ENCODE results near the gene PACSIN1.

The PACSIN1 gene

DNA sequence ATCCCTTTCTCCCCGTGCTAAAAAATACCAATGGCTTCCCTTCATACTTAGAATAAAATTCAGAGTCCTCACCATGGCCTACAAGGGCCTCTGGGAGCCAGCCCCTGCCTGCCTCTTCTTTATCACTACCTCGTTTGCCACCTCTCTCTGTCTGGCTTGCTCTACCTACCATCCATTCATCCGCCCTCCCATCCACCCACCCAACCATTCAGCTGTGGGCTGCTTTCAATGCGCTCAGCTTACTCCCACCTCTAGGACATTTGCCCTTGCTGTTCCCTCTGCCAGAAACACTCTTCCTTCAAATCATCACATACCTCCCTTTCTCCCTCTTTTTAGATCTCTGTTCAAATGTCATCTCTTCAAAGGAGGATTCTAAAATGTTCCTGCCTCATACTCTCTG lies 44.4 kb downstream of the PACSIN1 start:
- Histone ChIP-seq H2BK12ac (ENCODE audit: low read length) (no peak overlapping the region), H3K27ac (replicated peaks; ENCODE audit: low read length) (no peak overlapping the region), H2BK120ac (ENCODE audit: low read depth, low read length) (no peak overlapping the region), H3K23ac (ENCODE audit: low read depth, low read length, poor library complexity) (no peak overlapping the region), H3K9me3 (replicated peaks in 1 of 2; ENCODE audit: control insufficient read depth in 2 of 2, insufficient read depth in 1 of 2, low read depth in 1 of 2, low read length in 2 of 2) (no peaks in the 10 kb centered on the region), H3K36me3 (replicated peaks in 1 of 2; ENCODE audit: control insufficient read depth in 2 of 2, insufficient read depth in 2 of 2, low read length in 2 of 2) (no peaks in the 10 kb centered on the region), H2AFZ (ENCODE audit: low read length) (no peak overlapping the region), H3K9ac (ENCODE audit: low read depth, low read length, poor library complexity) (no peak overlapping the region), H4K91ac (ENCODE audit: low read depth, low read length, poor library complexity) (no peak overlapping the region), H3K4me1 (ENCODE audit: control insufficient read depth in 2 of 2, insufficient read depth in 1 of 2, low read depth in 1 of 2, low read length in 2 of 2) (peaks cover 6 to 21% of the 10 kb centered on the region in 2 donors), H2BK15ac (ENCODE audit: low read length) (no peak overlapping the region), H3K27me3 (ENCODE audit: control insufficient read depth in 3 of 3, insufficient read depth in 3 of 3, low read depth in 1 of 3, low read length in 3 of 3) (peaks cover 0 to 31% (median 11%) of the 10 kb centered on the region in 3 experiments), H4K8ac (ENCODE audit: low read depth, low read length) (no peak overlapping the region), H3K4me3 (ENCODE audit: low read length in 2 of 2) (no peak overlapping the region), H2AK5ac (ENCODE audit: low read depth, low read length) (no peak overlapping the region), H3K4me2 (ENCODE audit: insufficient read depth, low read length, poor library complexity, severe bottlenecking) (no peak overlapping the region), H3K18ac (ENCODE audit: low read length) (no peak overlapping the region), H3K79me1 (ENCODE audit: low read depth, low read length) (no peaks in the 10 kb centered on the region), H3K4ac (ENCODE audit: low read length) (no peak overlapping the region), H3K14ac (ENCODE audit: low read length) (no peak overlapping the region), H2BK5ac (ENCODE audit: low read length) (no peak overlapping the region)
- whole genome bisulfite sequencing, 2 donors (ENCODE audit: extremely low coverage in 2 of 2, insufficient read length in 2 of 2, insufficient replicate concordance in 1 of 2), result no CpG with 5 or more reads among the region's 4 CpGs
- DNase-seq (ENCODE audit: low spot score), result no peak

DNA sequence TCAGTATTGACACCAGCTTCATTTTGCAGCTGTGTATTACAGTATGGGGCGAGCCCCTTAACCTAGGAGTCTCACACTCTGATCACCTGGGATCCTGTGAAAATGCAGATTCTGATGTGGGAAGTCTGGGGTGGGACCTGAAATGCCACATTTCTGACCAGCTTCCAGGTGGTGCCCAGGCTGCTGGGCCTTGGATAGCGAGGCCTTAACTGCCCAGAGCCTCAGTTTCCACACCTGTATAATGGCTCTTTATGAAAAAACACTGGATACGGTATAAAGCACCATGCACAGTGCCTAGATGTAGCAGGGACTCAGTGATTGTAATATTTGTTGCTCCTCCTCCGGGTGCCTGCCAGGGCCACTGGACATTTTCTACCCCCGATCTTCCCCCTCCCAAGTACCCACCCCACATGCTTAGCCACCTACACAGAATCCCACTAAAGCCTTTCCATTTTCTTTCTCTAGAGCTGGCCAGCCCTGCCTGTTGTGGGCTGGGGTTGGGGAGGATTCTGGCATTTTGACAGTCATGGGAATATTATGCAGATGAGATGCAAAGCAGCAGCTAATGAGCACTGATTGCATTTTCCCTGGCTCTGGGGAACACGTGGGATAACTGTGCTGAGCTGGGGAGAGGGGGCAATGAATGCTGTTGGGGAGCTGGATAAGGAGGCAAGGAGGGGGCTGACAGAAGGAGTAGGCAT lies 45.5 kb downstream of the PACSIN1 start:
- Histone ChIP-seq H2AK5ac (ENCODE audit: low read depth, low read length) (peak overlapping the region; percentile 15), H4K8ac (ENCODE audit: low read depth, low read length) (no peak overlapping the region), H2BK120ac (ENCODE audit: low read depth, low read length) (no peak overlapping the region), H2BK5ac (ENCODE audit: low read length) (no peak overlapping the region), H3K4me3 (ENCODE audit: low read length in 2 of 2) (no peak overlapping the region), H2AFZ (ENCODE audit: low read length) (no peak overlapping the region), H3K79me1 (ENCODE audit: low read depth, low read length) (no peaks in the 10 kb centered on the region), H3K36me3 (replicated peaks in 1 of 2; ENCODE audit: control insufficient read depth in 2 of 2, insufficient read depth in 2 of 2, low read length in 2 of 2) (no peaks in the 10 kb centered on the region), H3K27ac (replicated peaks; ENCODE audit: low read length) (no peak overlapping the region), H2BK12ac (ENCODE audit: low read length) (no peak overlapping the region), H3K14ac (ENCODE audit: low read length) (no peak overlapping the region), H3K4me1 (ENCODE audit: control insufficient read depth in 2 of 2, insufficient read depth in 1 of 2, low read depth in 1 of 2, low read length in 2 of 2) (peaks cover 8 to 24% of the 10 kb centered on the region in 2 donors), H3K4me2 (ENCODE audit: insufficient read depth, low read length, poor library complexity, severe bottlenecking) (no peak overlapping the region), H3K9me3 (replicated peaks in 1 of 2; ENCODE audit: control insufficient read depth in 2 of 2, insufficient read depth in 1 of 2, low read depth in 1 of 2, low read length in 2 of 2) (no peaks in the 10 kb centered on the region), H2BK15ac (ENCODE audit: low read length) (peak overlapping the region; percentile 31), H3K23ac (ENCODE audit: low read depth, low read length, poor library complexity) (peak overlapping the region; percentile 17), H3K27me3 (ENCODE audit: control insufficient read depth in 3 of 3, insufficient read depth in 3 of 3, low read depth in 1 of 3, low read length in 3 of 3) (peaks cover 0 to 33% (median 14%) of the 10 kb centered on the region in 3 experiments), H3K9ac (ENCODE audit: low read depth, low read length, poor library complexity) (no peak overlapping the region), H4K91ac (ENCODE audit: low read depth, low read length, poor library complexity) (no peak overlapping the region), H3K18ac (ENCODE audit: low read length) (peak overlapping the region; percentile 73), H3K4ac (ENCODE audit: low read length) (no peak overlapping the region)
- DNase-seq (ENCODE audit: low spot score), result no peak
- WGBS, 2 donors (ENCODE audit: extremely low coverage in 2 of 2, insufficient read length in 2 of 2, insufficient replicate concordance in 1 of 2), result no CpG with 5 or more reads among the region's 6 CpGs

DNA sequence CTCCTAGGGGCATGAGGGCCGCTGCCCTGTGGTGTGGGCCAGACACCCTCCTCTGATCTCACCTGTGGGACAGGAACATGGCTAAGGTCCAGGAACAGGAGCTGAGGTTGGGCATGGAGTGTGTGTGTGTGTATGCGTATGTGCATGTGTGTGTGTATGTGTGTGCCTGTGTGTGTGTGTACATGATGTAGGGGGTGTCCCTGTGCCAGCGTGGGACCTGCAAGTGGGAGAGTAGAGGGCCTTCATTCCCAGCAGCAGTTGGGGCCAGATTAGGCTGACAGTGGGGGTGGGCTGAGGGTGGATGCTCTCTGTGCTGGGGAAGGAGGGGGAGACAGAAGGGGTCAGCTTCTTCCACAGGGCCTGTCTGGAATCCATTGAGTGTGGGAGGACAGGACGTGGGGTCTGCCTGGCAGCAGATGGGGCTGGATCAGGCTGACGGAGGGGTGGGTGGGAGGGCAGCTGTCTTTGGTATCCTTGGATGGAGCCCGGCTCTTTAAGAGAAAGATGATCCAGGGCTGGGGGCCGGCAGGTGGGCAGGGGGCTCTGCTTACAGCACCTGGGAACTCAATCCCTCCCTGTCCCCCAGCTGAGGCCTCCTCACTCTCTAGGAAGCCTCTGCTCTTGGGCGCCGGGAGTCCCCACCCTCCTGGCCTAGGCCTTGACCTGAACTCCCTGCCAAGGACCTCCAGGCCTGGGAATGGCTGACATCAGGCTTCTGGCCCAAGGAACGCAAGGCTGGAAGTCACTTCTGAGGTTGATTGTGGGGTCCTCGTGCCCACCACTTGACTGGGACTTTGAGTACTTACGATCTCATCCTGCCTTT lies 46.2 kb downstream of the PACSIN1 start:
- no CpG with 5 or more reads among the region's 12 CpGs for WGBS, 2 donors (ENCODE audit: extremely low coverage in 2 of 2, insufficient read length in 2 of 2, insufficient replicate concordance in 1 of 2)
- peaks cover 8 to 24% of the 10 kb centered on the region in 2 donors for H3K4me1 ChIP-seq (ENCODE audit: control insufficient read depth in 2 of 2, insufficient read depth in 1 of 2, low read depth in 1 of 2, low read length in 2 of 2)
- H3K79me1 ChIP-seq (ENCODE audit: low read depth, low read length), result no peaks in the 10 kb centered on the region
- H3K23ac ChIP-seq (ENCODE audit: low read depth, low read length, poor library complexity), result peak overlapping the region; percentile 17
- no peak overlapping the region for H2BK12ac ChIP-seq (ENCODE audit: low read length)
- DNase-seq (ENCODE audit: low spot score), result no peak
- no peak overlapping the region for H3K4ac ChIP-seq (ENCODE audit: low read length)
- no peak overlapping the region for H3K9ac ChIP-seq (ENCODE audit: low read depth, low read length, poor library complexity)
- H2BK5ac ChIP-seq (ENCODE audit: low read length), result no peak overlapping the region
- no peaks in the 10 kb centered on the region for H3K9me3 ChIP-seq (replicated peaks in 1 of 2; ENCODE audit: control insufficient read depth in 2 of 2, insufficient read depth in 1 of 2, low read depth in 1 of 2, low read length in 2 of 2)
- H3K36me3 ChIP-seq (replicated peaks in 1 of 2; ENCODE audit: control insufficient read depth in 2 of 2, insufficient read depth in 2 of 2, low read length in 2 of 2), result no peaks in the 10 kb centered on the region
- H3K14ac ChIP-seq (ENCODE audit: low read length), result peak overlapping the region; percentile 10
- H2BK120ac ChIP-seq (ENCODE audit: low read depth, low read length), result no peak overlapping the region
- no peak overlapping the region for H4K8ac ChIP-seq (ENCODE audit: low read depth, low read length)
- peak overlapping the region; percentile 73 for H4K91ac ChIP-seq (ENCODE audit: low read depth, low read length, poor library complexity)
- no peak overlapping the region for H3K4me2 ChIP-seq (ENCODE audit: insufficient read depth, low read length, poor library complexity, severe bottlenecking)
- peak overlapping the region; percentile 15 for H2AK5ac ChIP-seq (ENCODE audit: low read depth, low read length)
- H3K18ac ChIP-seq (ENCODE audit: low read length), result peak overlapping the region; percentile 73
- peak overlapping the region; percentile 31 for H2BK15ac ChIP-seq (ENCODE audit: low read length)
- no peak overlapping the region for H3K27ac ChIP-seq (replicated peaks; ENCODE audit: low read length)
- H3K4me3 ChIP-seq (ENCODE audit: low read length in 2 of 2), result peak overlapping the region in 1 of 2 donors; percentile 38
- peaks cover 0 to 41% (median 14%) of the 10 kb centered on the region in 3 experiments for H3K27me3 ChIP-seq (ENCODE audit: control insufficient read depth in 3 of 3, insufficient read depth in 3 of 3, low read depth in 1 of 3, low read length in 3 of 3)
- peak overlapping the region; percentile 50 for H2AFZ ChIP-seq (ENCODE audit: low read length)

DNA sequence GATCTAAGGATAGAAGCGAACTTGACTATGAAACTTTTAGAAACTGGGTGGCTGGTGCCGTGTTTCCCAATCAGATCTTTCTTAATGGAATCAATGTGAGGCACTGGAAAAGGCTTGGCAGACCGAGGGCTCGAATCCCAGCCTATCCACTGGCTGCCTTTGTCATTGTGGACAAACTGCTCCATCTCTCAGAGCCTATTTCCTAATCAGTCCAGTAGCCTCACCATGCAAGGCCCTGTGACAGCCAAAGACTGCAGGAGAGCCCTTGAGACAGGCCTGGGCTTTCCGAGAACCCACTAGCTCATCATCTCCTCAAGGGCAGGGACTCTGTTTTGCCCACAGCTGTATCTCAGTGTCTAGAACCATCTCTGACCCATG lies 46.9 kb downstream of the PACSIN1 start:
- no peak overlapping the region for H3K18ac ChIP-seq (ENCODE audit: low read length)
- H3K4ac ChIP-seq (ENCODE audit: low read length), result no peak overlapping the region
- no peak overlapping the region for H2BK12ac ChIP-seq (ENCODE audit: low read length)
- H3K27me3 ChIP-seq (ENCODE audit: control insufficient read depth in 3 of 3, insufficient read depth in 3 of 3, low read depth in 1 of 3, low read length in 3 of 3), result peaks cover 0 to 45% (median 14%) of the 10 kb centered on the region in 3 experiments
- peak overlapping the region; percentile 50 for H2AFZ ChIP-seq (ENCODE audit: low read length)
- H3K79me1 ChIP-seq (ENCODE audit: low read depth, low read length), result no peaks in the 10 kb centered on the region
- no peak overlapping the region for H3K27ac ChIP-seq (replicated peaks; ENCODE audit: low read length)
- no peak overlapping the region for H2BK5ac ChIP-seq (ENCODE audit: low read length)
- H3K23ac ChIP-seq (ENCODE audit: low read depth, low read length, poor library complexity), result no peak overlapping the region
- no peak overlapping the region for H3K14ac ChIP-seq (ENCODE audit: low read length)
- H4K8ac ChIP-seq (ENCODE audit: low read depth, low read length), result no peak overlapping the region
- no peak overlapping the region for H2BK15ac ChIP-seq (ENCODE audit: low read length)
- no peaks in the 10 kb centered on the region for H3K9me3 ChIP-seq (replicated peaks in 1 of 2; ENCODE audit: control insufficient read depth in 2 of 2, insufficient read depth in 1 of 2, low read depth in 1 of 2, low read length in 2 of 2)
- H3K4me2 ChIP-seq (ENCODE audit: insufficient read depth, low read length, poor library complexity, severe bottlenecking), result no peak overlapping the region
- H3K4me3 ChIP-seq (ENCODE audit: low read length in 2 of 2), result no peak overlapping the region
- H4K91ac ChIP-seq (ENCODE audit: low read depth, low read length, poor library complexity), result no peak overlapping the region
- H3K4me1 ChIP-seq (ENCODE audit: control insufficient read depth in 2 of 2, insufficient read depth in 1 of 2, low read depth in 1 of 2, low read length in 2 of 2), result peaks cover 8 to 24% of the 10 kb centered on the region in 2 donors
- WGBS, 2 donors (ENCODE audit: extremely low coverage in 2 of 2, insufficient read length in 2 of 2, insufficient replicate concordance in 1 of 2), result no CpG with 5 or more reads among the region's 5 CpGs
- H2AK5ac ChIP-seq (ENCODE audit: low read depth, low read length), result no peak overlapping the region
- no peaks in the 10 kb centered on the region for H3K36me3 ChIP-seq (replicated peaks in 1 of 2; ENCODE audit: control insufficient read depth in 2 of 2, insufficient read depth in 2 of 2, low read length in 2 of 2)
- H3K9ac ChIP-seq (ENCODE audit: low read depth, low read length, poor library complexity), result no peak overlapping the region
- no peak for DNase-seq (ENCODE audit: low spot score)
- H2BK120ac ChIP-seq (ENCODE audit: low read depth, low read length), result no peak overlapping the region

All from neuronal stem cell (in vitro differentiated cells).